Femur (tissue), 1 donor: ENCODE measurements around the gene SCEL.
"Not testable (repeated sequence)": the region's sequence is repeated elsewhere in the genome, so short reads cannot be mapped to it uniquely, and the experiment has no call there.

Experiments used
- DNase-seq: peaks from one replicate; pipeline ENCODE4 v3.0.0-alpha.2; 2017

The SCEL gene

DNA sequence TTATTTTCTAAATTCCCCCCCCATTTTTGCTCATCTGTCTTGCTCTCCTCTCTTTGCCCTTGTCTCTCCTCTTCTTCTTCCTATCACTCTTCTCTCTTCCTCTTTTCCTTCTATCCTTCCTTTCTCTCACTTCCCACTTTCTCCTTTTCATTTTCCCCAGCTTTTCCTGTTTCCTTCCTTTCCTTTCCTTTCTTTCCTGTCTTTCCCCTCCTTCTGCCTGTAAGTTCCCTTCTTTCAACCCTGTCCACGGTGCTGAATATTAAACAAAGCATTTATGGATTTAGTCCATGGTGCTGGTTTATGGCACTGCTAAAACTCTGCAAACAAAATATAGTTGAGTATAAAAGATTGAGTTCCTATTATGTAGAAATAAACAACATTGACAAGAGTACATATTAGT lies 27.6 kb downstream of the SCEL start:
- no peak for DNase-seq

DNA sequence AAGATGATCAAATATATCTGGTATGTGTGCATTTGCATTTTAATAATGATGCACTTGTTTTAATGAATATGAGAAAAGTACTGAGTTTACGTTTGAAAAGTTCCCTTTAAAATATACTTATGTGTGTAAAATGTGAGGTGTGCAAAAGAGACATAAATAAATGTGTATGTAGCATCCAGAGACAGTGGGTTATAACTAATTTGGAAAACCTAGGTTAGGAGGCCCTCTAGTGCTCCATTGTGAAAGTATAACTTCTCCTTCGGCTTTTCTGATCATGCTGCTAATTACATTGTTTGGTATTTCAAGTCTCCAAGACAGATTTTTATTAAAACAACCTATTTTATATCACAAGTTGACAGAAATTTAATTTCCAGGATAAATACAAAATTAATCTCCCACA lies 30.1 kb downstream of the SCEL start:
- no peak for DNase-seq

DNA sequence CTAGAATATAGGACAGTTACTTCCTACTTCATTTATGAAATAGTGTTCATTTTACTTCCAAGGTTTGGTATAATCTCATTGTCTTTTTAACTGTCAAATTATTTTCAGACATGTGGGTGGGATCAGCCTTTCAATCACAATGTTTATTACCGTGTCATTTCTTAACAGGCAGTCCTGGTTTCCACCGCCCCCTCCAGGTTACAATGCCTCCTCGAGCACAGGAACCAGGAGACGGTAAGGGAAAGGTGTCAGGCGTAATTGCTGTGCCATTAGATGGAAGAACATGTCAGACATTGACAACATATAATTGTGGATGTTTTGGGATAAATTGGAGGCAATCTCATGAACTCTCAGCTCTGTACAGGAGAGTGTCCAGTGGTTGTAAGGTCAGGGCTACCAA lies 36.5 kb downstream of the SCEL start:
- DNase-seq, result no peak

- DNase-seq, result no peak
These were observed 38.6 kb downstream of the SCEL start for GRCh38 chr13:77574096-77574495.

DNA sequence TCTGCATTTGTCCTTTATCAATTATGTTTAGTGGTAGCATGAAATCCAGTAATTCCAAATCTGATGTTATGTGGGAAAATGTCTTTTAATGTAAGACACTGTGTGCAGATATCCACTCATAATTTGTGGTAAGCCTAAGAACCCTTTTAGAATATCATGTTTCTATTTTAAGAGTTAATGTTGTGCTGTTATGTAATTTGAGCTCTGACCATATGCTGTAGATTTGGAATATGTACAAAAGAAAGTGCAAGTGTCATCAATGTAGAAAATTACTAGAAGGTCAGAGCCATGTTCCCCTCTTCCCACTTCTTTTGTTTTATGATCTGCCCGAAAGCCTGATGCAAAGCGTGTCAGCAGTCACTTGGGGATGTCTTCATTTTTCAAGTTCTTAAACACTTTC lies 44.5 kb downstream of the SCEL start:
- no peak for DNase-seq

- no peak for DNase-seq
These were observed 45.2 kb downstream of the SCEL start for GRCh38 chr13:77580748-77581147.

- no peak for DNase-seq
These were observed 48.1 kb downstream of the SCEL start for GRCh38 chr13:77583581-77583980.

DNA sequence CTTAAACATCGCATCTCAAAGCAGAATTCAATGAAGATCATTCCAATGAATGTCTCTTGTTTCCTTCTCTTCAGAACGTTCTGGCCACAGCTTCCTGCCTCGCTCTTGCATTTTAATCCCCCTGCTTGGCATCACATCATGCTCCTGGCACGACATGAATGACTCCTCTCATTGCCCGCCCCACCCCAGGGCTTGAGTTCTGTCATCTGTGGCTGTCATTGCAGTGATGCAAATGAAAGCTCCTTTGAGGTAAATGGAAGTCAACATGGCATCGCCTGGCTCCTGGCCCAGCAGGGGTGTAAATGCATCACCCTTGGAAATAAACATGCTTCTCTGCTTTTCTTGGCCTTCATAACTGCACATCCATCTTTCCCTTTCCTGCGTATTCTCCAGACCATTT lies 48.6 kb downstream of the SCEL start:
- peak; percentile 82 for DNase-seq

DNA sequence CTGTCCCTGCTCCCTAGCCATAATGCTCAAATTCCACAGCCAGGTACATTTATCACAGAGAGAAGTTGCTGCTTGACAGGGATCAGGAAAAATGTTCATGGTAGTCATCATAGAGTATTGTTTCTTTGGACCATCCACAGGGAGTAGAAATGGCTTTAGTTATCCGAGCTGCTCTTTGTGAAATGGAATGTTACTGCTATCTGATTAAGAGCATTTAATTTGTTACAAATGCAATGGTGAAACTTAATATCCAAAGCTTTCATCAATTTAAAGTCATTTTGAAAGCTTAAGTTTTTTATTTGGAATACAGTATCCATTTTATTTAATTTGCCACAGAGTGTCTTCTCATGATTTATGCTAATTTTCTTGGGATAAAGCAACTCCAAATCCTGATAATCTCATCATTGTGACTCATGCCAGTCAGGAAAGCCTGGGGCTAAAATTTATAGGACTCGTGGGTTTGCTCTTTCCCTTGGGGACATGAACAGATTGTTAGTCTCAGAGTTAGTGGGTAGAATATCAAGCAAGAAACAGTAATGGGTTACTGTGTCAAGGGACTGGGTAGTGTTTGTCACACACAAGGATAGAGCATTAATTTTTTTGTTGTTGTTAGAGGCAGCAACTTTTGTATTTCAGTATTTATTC lies 59.8 kb downstream of the SCEL start:
- DNase-seq, result no peak

GRCh38 chr13:77596777-77597176 lies 61.3 kb downstream of the SCEL start:
- no peak for DNase-seq

DNA sequence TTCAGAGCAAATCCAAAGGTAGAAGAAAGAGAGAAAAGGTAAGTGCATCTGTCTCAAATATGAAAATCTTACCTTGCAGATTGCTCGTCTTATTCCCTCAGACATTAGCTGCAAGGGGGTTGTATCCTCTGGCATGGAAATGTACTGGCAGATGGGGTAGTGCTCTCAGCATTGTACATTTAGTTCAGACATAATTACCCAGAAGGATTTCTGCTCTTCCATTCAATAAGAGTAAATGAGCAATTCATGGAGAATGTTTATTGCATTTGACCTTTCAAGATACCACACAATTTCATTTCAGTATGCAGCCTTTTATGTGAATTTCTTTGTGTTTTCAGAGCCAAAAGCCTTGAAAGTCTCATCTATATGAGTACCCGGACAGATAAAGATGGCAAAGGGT lies 63.8 kb downstream of the SCEL start:
- DNase-seq, result no peak

GRCh38 chr13:77600701-77601100 lies 65.2 kb downstream of the SCEL start:
- DNase-seq, result no peak

- no peak for DNase-seq
These were observed 75.6 kb downstream of the SCEL start for GRCh38 chr13:77611068-77611467.

GRCh38 chr13:77616027-77616426 lies 80.5 kb downstream of the SCEL start:
- no peak for DNase-seq

DNA sequence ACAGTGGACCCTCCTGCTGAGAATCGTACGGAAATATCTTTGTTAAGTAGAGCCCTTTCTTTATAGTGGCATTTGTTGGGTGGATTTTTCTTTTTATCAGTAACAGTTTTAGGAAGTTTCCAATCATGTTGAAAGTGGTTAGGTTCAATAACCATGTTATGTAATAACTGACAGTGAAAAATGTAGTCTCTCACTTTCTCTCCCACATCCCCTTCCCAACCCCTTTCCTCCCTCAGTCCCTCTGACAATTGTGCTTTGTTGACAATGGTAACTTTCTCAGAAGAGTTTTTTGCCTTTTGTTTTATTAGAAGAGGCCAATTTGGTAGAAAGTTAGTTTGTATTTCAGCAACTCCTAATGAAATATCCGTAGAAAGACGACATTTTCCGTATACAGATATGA lies 84.1 kb downstream of the SCEL start:
- DNase-seq, result no peak

DNA sequence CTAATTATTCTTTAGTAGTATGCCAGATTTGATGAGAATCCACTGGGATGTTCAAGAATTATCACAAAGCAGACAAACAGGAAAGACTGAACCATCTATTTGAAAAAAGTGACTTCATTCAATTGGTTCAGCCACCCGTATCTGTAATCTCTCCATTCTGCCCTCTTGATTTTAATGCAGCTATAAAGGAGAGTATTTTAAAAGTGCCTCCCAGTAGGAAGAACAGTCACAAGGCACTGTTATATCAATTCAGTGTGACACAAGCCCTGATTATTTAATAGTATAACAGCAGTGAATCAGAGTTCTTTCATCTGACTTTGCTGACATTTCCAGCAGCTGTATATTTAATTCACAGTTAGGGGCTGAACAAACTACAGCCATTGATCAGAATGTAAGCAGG lies 84.6 kb downstream of the SCEL start:
- no peak for DNase-seq

DNA sequence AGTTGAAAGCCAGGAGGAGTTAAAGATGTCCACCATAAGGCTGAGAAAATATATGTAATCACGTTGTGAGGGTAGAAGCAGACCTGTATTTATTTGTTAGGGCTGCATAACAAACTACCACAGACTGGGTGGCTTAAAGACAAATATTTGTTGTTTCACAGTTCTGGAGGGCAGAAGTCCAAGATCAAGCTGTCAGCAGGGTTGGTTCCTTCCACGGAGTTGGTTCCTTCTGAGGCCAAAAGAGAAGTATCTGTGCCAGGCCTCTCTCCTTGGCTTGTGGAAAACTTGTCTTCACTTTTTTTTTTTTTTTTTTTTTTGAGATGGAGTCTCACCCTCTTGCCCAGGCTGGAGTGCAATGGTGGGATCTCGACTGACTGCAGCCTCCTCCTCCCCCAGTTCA lies 88.3 kb downstream of the SCEL start:
- DNase-seq, result no peak

DNA sequence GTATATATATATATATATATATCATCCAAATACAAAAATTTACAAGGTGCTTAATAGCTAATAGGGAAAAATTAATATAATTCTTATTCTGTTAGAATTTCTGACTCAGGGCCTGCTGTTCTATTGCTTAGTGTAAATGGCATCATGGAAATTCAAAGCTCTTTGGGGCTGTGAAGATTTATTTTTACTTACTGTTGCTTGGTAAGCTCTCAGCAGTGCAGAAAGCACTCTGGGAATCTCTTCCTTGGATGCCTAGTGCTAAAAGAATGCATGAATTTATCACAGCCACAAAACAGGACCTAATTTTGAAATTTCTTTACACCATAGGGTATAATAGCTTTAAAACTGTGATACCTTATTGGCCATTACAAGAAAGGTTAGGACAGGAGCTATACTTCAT lies 92.7 kb downstream of the SCEL start:
- DNase-seq, result no peak

- DNase-seq, result no peak
These were observed 102.1 kb downstream of the SCEL start for GRCh38 chr13:77637588-77637987.

DNA sequence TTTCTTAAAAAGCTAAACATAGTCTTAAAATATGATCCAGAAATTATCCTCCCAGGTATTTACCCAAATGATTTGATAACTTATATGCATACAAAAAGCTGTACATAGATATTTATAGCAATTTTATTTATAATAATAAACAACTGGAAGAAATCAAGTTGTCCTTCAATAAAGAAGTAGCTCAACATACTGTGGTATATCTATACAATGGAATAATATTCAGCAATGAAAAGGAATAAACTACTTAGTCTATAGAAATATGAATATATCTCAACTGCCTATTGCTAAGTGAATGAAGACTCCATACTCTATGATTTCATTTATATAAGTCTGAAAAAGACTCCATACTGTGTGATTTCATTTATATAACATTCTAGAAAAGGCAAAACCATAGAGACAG lies 114.9 kb downstream of the SCEL start:
- DNase-seq, result no peak

- DNase-seq, result no peak
These were observed 117.8 kb downstream of the SCEL start for GRCh38 chr13:77653301-77653700.

DNA sequence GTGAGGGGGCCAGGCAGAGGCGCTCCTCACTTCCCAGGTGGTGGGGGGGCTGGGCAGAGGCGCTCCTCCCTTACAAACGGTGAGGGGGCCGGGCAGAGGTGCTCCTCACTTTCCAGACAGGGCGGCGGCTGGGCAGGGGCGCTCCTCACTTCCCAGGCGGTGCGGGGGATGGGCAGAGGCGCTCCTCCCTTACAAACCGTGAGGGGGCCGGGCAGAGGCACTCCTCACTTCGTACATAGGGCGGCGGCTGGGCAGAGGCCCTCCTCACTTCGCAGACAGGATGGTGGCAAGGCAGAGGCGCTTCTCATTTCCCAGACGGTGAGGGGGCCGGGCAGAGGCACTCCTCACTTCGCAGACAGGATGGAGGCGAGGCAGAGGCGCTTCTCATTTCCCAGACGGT lies 124.5 kb downstream of the SCEL start:
- not testable (repeated sequence) for DNase-seq

DNA sequence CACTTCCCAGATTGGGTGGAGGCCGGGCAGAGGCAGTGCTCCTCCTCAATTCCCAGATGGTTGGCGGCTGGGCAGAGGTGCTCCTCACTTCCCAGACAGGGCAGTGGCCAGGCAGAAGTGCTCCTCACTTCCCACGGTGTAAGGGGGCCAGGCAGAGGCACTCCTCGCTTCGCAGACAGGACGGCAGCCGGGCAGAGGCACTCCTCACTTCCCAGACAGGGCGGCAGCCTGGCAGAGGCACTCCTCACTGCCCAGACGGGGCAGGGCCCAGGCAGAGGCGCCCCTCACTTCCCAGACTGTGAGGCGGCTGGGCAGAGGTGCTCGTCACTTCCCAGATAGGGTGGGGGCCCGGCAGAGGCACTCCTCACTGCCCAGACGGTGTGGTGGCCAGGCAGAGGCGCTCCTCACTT lies 125.3 kb downstream of the SCEL start:
- DNase-seq, result no peak

DNA sequence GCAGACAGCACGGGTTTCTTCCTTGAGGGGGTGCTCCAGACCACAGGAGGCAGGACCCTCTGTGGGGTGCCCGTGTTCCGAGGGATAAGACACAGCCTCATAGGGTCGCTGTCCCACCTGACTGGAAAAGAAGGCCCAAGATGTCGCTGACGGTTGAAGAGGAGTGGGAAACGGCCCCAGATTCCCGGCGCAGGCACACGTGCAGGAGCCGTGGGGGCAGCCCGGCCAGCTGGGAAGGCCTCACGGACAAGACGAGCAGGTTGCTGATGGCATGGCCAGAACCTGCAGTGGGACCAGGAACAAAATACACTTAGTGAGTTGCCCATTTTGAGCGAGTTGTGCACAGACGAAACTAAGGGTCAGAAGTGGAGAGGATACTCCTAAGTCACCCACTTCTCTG lies 126.8 kb downstream of the SCEL start:
- DNase-seq, result not testable (repeated sequence)

GRCh38 chr13:77662831-77663230 lies 127.3 kb downstream of the SCEL start:
- DNase-seq, result not testable (repeated sequence)

- no peak for DNase-seq
These were observed 139.3 kb downstream of the SCEL start for GRCh38 chr13:77674852-77675251.
